Activated T-cell treated with anti-CD3 and anti-CD28 coated beads, Interleukin-2, amount 50 U/mL, for 24 hours (primary cell): ENCODE data around the gene POLR3H.

Experiments used
- DNase-seq: peaks from one replicate; pipeline ENCODE4 v3.0.0-alpha.2; 2020
- H3K27ac Mint-ChIP-seq: 2 replicates; pipeline ENCODE4 v1.8.0; 2020; ENCODE audit warnings: mild to moderate bottlenecking, mixed read lengths
- H3K27me3 Mint-ChIP-seq: 2 replicates; pipeline ENCODE4 v1.8.0; 2020; ENCODE audit warnings: mixed read lengths
- H3K36me3 Mint-ChIP-seq: 2 replicates; pipeline ENCODE4 v1.8.0; 2020; ENCODE audit warnings: low read depth, mixed read lengths
- H3K4me1 Mint-ChIP-seq: 2 replicates; pipeline ENCODE4 v1.8.0; 2020; ENCODE audit warnings: low read depth, mixed read lengths
- H3K4me3 Mint-ChIP-seq: 2 replicates; pipeline ENCODE4 v1.8.0; 2020; ENCODE audit warnings: mild to moderate bottlenecking, moderate library complexity, mixed read lengths
- H3K9me3 Mint-ChIP-seq: 2 replicates; pipeline ENCODE4 v1.8.0; 2020; ENCODE audit warnings: mixed read lengths

POLR3H gene

DNA sequence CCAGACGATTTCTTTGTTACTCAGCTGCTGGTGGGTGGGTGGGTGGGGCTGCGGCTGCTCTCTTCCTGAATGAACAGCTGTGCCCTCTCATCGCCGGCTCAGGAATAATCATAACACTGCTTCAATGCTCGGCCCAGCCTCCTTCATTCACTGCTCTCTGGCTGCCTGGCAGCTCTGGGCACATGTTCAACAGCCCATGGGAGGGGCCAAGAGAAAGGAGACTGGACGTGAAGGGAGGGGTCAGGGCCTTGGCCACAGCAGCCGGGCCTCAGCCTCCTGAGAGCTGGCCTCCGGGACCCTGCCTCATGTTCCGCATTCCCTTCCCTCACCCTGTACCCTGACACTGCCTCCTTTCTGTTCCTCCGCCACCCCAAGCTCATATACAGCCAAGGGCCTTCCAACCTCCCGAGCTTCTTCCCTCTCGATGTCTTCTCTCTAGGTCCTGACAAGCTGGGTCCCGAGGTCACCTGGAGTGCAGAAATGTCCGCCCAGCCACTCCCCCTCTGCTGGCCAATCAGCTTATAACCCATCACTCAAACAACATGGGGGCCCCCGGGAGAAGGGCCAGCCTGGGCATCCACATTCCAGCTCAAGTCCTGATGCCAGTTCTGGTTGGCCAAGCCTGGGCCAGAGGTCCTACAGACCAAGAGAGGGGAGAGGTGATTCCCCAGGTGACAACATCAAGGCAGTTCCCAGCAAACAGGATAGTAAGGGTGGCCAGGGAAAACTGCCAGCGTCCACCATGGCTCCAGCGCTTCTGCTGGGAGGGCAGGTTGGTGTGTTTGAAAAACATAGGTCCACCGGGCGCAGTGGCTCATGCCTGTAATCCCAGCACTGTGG is 13.4 kb upstream of the POLR3H start:
- H3K36me3 Mint-ChIP-seq = no peaks in the 10 kb centered on the region
- H3K9me3 Mint-ChIP-seq = no peaks in the 10 kb centered on the region
- DNase-seq = no peak
- H3K4me3 Mint-ChIP-seq = no peak overlapping the region
- H3K4me1 Mint-ChIP-seq = peaks cover 9% of the 10 kb centered on the region
- H3K27ac Mint-ChIP-seq = no peak overlapping the region
- H3K27me3 Mint-ChIP-seq = peaks cover 35% of the 10 kb centered on the region

DNA sequence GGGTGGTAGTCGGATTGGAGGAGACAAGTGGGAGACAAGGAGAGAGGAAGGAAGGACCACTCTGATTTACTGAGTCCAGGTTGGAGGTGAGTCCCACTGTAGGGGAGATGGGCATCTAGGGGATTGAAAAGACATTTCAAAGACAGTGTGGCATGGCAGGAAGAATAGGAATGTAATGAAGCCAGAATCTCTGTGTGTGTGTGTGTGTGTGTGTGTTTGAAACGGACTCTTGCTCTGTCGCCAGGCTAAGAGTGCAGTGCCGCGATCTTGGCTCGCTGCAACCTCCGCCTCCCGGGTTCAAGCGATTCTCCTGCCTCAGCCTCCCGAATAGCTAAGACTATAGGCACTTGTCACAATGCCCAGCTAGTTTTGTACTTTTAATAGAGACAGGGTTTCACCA is 12.3 kb upstream of the POLR3H start:
- Mint-ChIP-seq H3K27ac (no peak overlapping the region), H3K9me3 (no peaks in the 10 kb centered on the region), H3K4me1 (peaks cover 9% of the 10 kb centered on the region), H3K36me3 (no peaks in the 10 kb centered on the region), H3K4me3 (no peak overlapping the region), H3K27me3 (peaks cover 32% of the 10 kb centered on the region)
- DNase-seq = no peak

DNA sequence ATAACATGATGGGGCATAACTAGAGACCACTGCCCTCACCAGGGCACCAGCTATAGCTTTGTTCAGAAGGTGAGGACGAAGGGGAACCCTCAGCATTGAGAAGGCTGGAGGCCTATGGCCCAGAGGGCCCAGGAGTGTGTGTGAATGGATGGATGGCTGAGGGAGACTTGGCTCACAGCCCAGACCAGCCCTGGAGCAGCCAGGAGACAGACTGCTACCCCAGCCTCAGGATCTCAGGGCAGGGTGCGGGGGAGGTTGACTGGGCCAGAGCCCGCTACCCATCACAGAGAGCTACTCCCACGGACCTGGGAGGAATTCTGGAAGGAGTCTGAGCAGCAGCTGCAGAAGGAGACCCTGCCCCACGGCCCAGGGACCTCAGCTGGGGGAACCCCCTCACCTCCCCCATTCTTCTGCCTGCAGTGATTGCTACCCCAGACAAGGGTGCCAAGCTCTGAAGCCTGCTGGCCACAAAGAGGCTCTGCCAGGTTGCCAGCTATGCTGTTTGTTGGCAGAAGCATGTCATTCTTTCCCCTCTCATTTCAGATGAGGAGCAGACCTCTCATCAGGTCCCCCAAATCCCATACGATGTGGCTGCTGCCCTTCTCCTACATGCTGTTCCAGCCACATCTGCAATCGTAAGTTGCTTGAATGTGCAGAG is 11.2 kb upstream of the POLR3H start:
- Mint-ChIP-seq H3K4me1 (peaks cover 9% of the 10 kb centered on the region), H3K9me3 (no peaks in the 10 kb centered on the region), H3K27ac (no peak overlapping the region), H3K4me3 (no peak overlapping the region), H3K36me3 (no peaks in the 10 kb centered on the region), H3K27me3 (peaks cover 21% of the 10 kb centered on the region)
- no peak for DNase-seq

DNA sequence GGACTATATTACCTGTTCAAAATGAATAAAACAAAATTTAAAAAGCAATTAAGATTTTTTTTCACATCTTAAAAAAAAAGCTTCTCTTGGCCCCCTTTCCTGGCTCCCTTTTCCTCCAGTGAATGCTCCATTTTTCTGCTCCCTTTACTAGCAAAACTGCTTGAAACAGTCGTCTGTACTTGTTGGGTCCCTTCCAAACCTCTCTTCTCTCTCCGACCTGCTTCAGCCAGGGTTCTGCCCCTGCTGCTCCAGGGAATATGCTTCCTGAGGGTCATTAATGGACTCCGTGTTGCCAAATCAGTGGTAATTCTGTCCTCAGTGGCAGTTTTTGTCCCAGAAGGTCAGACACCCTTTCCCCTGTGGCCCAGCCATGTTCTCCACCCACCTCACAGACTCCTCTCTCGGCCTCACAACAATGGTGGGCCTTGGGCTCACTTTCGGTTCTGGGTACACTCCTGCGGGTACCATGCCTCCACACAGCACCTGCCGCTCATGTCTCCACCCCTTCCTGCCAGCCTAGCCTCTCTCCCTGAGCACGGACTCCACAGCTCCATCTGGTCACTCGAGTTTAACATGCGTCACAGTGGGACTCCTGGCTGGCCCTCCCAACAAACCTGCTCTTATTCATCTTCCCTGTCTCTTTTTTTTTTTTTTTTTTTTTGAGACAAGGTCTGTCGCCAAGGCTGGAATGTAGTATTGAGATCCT is 7.8 kb upstream of the POLR3H start:
- DNase-seq = no peak
- no peaks in the 10 kb centered on the region for H3K9me3 Mint-ChIP-seq
- H3K27me3 Mint-ChIP-seq = peaks cover 6% of the 10 kb centered on the region
- no peak overlapping the region for H3K27ac Mint-ChIP-seq
- H3K36me3 Mint-ChIP-seq = no peaks in the 10 kb centered on the region
- H3K4me1 Mint-ChIP-seq = peaks cover 2% of the 10 kb centered on the region
- H3K4me3 Mint-ChIP-seq = no peak overlapping the region

DNA sequence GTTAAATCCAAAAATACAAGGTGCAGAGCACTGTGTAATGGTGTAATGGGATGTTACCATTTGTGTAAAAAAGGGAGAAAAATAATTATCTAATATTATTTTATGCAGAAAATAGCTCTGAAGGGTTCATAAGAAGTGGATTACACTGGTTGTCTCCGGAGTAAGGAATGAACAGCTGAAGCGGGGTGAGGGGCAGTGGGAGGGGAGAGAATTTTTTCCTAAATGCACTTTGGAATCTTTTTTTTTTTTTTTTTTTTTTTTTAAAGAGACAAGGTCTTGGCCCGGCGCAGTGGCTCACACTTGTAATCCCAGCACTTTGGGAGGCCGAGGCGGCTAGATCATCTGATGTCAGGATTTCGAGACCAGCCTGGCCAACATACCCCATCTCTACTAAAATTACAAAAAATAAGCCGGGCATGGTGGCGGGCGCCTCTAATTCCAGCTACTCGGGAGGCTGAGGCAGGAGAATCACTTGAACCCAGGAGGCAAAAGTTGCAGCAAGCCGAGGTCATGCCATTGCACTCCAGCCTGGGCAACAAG is 6.8 kb upstream of the POLR3H start:
- Mint-ChIP-seq H3K27me3 (no peaks in the 10 kb centered on the region), H3K4me1 (no peaks in the 10 kb centered on the region), H3K36me3 (no peaks in the 10 kb centered on the region), H3K9me3 (no peaks in the 10 kb centered on the region), H3K4me3 (no peak overlapping the region), H3K27ac (no peak overlapping the region)
- DNase-seq = no peak

DNA sequence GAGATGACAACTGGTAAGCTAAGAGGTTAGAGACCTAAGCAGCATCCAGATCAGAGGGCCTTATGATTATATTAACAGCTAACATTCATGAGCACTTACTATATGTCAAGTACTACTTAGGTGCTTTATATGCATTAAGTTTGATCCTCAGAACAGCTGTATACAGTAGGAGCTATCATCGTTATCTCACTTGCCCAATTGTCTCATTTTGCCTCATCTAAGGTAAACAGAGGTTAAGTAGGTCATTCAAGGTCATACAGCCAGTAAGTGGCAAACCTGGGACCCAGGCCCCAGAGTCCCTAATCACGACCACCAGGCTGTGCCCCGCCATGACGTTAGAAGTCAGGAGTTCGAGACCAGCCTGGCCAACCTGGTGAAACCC is 4.6 kb upstream of the POLR3H start:
- no peak for DNase-seq
- no peaks in the 10 kb centered on the region for H3K27me3 Mint-ChIP-seq

DNA sequence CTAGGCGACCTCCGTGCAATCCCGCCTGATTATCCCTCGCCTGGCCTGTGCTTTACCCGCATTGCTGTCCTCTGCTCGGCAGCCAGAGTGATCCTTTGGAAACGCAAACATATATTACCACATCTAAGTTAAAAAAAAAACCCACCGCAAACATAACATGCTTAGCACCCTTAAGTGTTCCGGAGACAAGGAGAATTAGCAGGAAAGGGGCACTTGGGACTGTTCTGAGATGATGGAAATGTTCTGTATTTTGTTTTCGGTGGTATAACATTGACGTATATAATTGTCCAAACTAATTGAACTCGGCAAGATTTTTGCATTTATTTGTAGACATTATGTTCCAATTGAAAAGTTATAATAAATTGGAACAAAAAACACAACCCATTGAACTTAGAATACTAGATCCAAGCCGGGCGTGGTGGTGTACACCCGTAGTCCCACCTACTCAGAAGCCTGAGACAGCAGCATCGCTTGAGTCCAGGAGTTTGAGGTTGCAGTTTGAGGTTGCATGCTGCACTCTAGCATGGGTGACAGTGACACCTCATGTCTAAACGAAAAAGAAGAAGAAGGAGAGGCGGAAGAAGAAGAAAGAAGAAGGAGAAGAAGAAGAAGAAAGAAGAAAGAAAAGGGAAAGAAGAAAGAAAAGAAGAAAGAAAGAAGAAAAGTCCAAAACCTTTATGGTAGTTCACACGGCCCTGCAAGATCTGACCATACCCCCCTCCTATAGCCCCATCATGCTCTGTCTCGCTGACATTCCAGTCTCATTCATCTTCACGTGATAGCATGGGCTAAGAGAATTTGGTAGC is 604 bp upstream of the POLR3H start:
- H3K4me3 Mint-ChIP-seq = peak overlapping the region; percentile 92
- peaks cover 40% of the 10 kb centered on the region for H3K36me3 Mint-ChIP-seq
- peaks cover 42% of the 10 kb centered on the region for H3K4me1 Mint-ChIP-seq
- H3K27ac Mint-ChIP-seq = peak overlapping the region; percentile 97
- no peaks in the 10 kb centered on the region for H3K27me3 Mint-ChIP-seq
- DNase-seq = no peak
- no peaks in the 10 kb centered on the region for H3K9me3 Mint-ChIP-seq

More for the DNA sequence above, 4.6 kb upstream of the POLR3H start:
- Mint-ChIP-seq H3K9me3 (no peaks in the 10 kb centered on the region), H3K4me1 (peaks cover 11% of the 10 kb centered on the region), H3K36me3 (peaks cover 2% of the 10 kb centered on the region), H3K27ac (no peak overlapping the region), H3K4me3 (no peak overlapping the region)

DNA sequence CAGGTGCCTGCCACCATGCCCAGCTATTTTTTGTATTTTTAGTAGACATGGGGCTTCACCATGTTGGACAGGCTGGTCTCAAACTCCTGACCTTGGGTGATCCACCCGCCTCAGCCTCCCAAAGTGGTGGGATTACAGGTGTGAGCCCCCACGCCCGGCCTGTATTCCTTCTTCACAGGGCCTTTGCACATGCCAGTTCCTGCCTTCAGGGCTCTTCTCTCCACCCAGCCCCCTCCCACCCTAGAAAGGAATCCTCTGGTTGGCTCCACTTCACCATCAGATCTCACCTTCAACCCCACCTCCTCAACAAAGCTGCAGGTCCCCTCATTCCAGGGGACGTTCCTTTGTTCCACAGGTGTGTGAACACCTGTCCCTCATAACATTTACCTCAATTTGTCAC is 2.0 kb downstream of the POLR3H start:
- DNase-seq = no peak
- Mint-ChIP-seq H3K27ac (peak overlapping the region; percentile 97), H3K4me3 (peak overlapping the region; percentile 92), H3K4me1 (peaks cover 43% of the 10 kb centered on the region), H3K27me3 (no peaks in the 10 kb centered on the region), H3K36me3 (peaks cover 65% of the 10 kb centered on the region), H3K9me3 (no peaks in the 10 kb centered on the region)

DNA sequence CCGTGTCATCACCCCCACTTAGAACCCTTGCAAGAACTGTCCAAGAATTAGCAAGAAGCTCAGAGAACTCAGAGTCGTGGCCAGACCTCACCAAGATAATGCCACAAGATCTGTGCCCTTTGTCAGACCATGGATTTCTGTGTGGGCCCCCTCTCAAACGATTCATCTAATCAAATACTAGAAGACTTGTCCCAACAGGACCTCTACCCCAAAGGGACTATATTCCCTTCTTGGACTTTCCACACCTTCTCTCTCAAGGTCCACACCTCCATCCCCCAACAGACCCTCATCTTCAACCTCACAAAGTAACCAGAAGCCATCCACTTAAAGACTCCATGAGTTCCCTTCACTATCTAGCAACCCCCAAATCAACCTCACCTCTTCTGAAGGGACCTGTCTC is 2.8 kb downstream of the POLR3H start:
- Mint-ChIP-seq H3K27me3 (no peaks in the 10 kb centered on the region), H3K4me1 (peaks cover 43% of the 10 kb centered on the region), H3K4me3 (peak overlapping the region; percentile 92), H3K27ac (peak overlapping the region; percentile 97), H3K36me3 (peaks cover 70% of the 10 kb centered on the region), H3K9me3 (no peaks in the 10 kb centered on the region)
- no peak for DNase-seq

DNA sequence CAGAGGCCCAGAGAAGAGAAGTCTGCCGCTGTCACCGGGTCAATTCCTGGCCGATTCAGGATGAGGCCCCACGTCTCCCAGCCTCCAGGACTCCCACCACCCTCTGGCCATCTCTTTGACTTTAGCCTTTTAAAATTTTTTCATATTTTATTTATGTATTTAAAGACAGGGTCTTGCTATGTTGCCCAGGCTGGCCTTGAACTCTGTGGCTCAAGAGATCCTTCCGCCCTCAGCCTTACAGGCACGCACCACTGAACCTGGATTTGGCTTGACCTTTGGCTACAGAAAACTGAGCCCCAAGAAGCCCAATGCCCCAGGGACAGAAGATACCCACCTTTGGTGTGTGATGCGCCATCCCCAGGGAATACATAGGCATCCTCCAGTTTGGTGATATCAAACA is 3.9 kb downstream of the POLR3H start:
- H3K4me1 Mint-ChIP-seq = peaks cover 41% of the 10 kb centered on the region
- H3K27ac Mint-ChIP-seq = peak overlapping the region; percentile 97
- no peak for DNase-seq
- H3K27me3 Mint-ChIP-seq = no peaks in the 10 kb centered on the region
- peaks cover 70% of the 10 kb centered on the region for H3K36me3 Mint-ChIP-seq
- no peaks in the 10 kb centered on the region for H3K9me3 Mint-ChIP-seq
- H3K4me3 Mint-ChIP-seq = no peak overlapping the region

DNA sequence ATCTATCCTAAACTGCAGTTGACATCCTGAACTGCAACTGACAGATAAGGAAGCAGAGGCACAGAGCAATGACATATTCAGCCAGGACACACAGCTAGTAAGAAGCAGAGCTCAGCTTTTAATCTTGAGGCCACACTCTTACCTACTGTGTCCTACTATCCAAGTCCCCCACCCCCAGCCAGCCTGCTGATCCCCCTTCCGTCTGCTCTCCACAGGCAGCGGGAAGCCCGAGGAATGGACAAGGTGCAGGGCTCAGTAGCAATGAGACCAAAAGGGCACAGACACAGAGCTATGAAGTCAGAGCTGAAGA is 4.3 kb downstream of the POLR3H start:
- Mint-ChIP-seq H3K4me3 (no peak overlapping the region), H3K27me3 (no peaks in the 10 kb centered on the region), H3K4me1 (peaks cover 37% of the 10 kb centered on the region), H3K36me3 (peaks cover 75% of the 10 kb centered on the region), H3K9me3 (no peaks in the 10 kb centered on the region), H3K27ac (peak overlapping the region; percentile 78)
- no peak for DNase-seq

DNA sequence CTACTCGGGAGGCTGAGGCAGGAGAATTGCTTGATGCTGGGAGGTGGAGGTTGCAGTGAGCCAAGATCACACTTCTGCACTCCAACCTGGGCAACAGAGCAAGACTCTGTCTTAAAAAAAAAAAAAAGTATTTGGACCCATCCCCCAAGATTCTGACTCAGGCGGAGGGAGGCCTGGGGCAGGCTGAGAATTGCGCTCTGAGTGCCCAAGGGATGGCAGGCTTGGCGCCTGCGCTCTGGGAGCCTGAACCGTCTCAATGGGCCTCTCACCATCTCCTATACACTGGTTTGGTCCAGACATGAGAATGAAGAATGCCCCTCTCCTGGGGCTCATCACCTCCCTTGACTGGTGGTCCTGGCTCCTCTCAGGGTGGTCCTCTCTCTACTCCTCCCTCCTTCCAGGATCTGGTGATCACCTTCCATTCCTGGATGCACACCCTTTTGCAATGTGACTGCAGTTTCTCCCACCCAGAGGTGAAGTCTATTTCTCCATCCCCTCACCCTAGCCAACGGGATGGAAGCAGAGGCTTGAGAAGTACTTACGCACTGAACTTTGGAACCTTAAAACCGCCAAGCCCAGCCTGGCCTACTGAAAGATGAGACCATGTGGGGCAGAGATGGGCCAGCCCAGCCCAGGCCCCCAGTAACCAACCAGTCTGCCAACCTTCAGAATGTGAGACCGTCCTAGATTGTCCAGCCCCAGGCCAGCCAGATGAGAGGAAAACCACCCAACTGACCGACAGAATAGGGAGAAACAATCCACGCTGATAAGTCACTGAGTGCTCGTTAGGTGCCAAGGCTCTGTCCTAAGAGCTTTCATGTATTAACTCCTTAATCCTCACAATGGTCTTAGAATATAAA is 4.9 kb downstream of the POLR3H start:
- Mint-ChIP-seq H3K4me1 (peaks cover 32% of the 10 kb centered on the region), H3K27me3 (no peaks in the 10 kb centered on the region), H3K4me3 (no peak overlapping the region), H3K9me3 (no peaks in the 10 kb centered on the region), H3K36me3 (peaks cover 80% of the 10 kb centered on the region), H3K27ac (peak overlapping the region; percentile 80)
- DNase-seq = no peak

DNA sequence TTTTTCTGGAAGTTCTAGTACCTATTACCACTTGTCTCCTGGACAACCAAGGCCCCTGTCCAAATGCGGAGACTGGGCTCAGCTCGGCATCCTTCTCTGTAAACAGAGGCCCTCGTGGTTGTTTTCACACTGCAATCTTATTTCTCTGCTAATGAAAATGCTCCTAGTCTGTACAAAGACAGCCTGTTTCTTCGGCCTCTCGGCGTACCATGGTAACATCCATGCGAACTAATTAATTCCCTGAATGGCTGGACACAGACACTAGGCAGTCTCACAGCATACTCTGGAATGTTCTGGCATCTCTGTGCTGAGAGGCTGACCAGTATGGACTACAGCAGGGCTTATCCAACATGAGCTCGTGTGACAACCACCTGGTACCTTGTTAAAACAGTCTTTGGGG is 5.7 kb downstream of the POLR3H start:
- no peak for DNase-seq
- Mint-ChIP-seq H3K4me1 (peaks cover 32% of the 10 kb centered on the region), H3K36me3 (peaks cover 82% of the 10 kb centered on the region), H3K9me3 (no peaks in the 10 kb centered on the region), H3K27ac (no peak overlapping the region), H3K27me3 (no peaks in the 10 kb centered on the region), H3K4me3 (no peak overlapping the region)
